Tibial nerve (tissue), 3 donors: ENCODE data around the gene GSN.

ENCODE experiments used
- POLR2A ChIP-seq, 2 donors: fragments of 450-650 bp; IDR thresholded peaks; one replicate each; pipeline ENCODE4 v1.6.1; 2017; ENCODE audit warnings: antibody characterized with exemption in 2 of 2, mild to moderate bottlenecking in 2 of 2, moderate library complexity in 2 of 2
- TF ChIP-seq, protein P1 (sequence below), 5 experiments: fragments of 200-600 bp in 3 of 5; fragments of 450-650 bp in 2 of 5; sonication (generic) in 3 of 5; IDR thresholded peaks; one replicate each; pipeline ENCODE4 v1.5.1; 2016 to 2019; ENCODE audit warnings: antibody characterized with exemption in 5 of 5, mild to moderate bottlenecking in 3 of 5, moderate library complexity in 2 of 5

DNA sequence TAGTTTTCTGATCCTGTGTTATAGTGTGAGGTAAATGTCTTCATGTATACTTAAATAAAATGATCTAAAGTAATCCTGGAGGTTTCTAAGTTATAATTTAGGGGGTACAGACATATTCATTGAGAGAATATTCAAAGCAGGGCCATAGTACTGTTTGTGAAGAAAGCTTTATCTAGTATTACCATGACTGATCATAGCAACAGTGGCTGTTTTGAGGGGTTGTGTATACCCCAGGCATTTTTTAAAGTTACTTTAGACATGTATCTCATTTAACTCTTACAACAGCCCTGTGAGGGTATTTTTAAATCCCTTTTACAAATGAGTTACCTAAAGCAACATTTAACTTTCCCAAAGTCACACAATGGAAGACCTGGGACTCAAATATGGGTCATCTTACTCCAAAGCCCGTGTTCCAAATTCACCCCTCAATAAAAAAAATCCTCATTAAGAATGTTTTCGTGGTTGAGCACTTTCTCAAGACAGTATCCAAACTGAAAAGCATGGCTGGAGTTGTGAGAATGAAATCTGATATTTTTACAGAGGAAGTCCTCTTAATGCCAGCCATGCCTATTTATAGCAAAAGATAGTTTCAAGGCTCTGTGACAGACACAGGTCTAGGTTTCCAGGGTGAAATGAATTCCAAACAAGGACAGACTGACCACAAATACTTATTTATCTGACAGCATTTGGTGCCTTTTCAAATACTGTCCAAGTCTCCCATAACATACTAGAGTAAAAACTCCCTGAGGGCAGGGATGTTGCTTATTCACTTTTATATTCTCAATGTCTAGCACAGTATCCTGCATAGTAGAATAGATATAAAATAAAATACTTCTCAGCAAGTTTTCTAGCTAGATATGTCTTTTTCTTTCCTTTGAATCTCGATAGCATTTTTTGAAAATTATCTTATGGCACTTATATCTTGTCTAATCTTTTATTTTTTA, 91.7 kb downstream of the GSN start:
- TF ChIP-seq, protein P1, sequence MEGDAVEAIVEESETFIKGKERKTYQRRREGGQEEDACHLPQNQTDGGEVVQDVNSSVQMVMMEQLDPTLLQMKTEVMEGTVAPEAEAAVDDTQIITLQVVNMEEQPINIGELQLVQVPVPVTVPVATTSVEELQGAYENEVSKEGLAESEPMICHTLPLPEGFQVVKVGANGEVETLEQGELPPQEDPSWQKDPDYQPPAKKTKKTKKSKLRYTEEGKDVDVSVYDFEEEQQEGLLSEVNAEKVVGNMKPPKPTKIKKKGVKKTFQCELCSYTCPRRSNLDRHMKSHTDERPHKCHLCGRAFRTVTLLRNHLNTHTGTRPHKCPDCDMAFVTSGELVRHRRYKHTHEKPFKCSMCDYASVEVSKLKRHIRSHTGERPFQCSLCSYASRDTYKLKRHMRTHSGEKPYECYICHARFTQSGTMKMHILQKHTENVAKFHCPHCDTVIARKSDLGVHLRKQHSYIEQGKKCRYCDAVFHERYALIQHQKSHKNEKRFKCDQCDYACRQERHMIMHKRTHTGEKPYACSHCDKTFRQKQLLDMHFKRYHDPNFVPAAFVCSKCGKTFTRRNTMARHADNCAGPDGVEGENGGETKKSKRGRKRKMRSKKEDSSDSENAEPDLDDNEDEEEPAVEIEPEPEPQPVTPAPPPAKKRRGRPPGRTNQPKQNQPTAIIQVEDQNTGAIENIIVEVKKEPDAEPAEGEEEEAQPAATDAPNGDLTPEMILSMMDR (IDR thresholded peaks at IDR 0.05), result no peak
- TF ChIP-seq POLR2A (IDR thresholded peaks at IDR 0.05), result no peak
